K562 (cell line): ENCODE results near the gene MCM3. TPM values are rescaled to one million over a fixed set of nuclear protein-coding genes. Genes with fewer than 3 reads are reported as not detected.

Experiments
- ATAC-seq: fragments of 200-7000 bp; cut with Tn5 transposase; 3 replicates; pipeline ENCODE4 v1.9.1; 2020; ENCODE audit warnings: moderate library complexity
- BruUV-seq: library from RNA; stranded (reverse); fragments of 400-500 nt; replicated peaks from 2 replicates; lab custom pipeline; 2021; lab: Mats Ljungman, UMichigan
- CTCF ChIA-PET: fragments of 300-600 bp; formaldehyde crosslinking; extraction: SDS; loops from one replicate; lab custom pipeline; 2021; ENCODE audit warnings: low intra/inter-chr PET ratio; lab: Yijun Ruan, JAX
- POLR2A ChIA-PET: fragments of 300-600, 350-650 bp; sonication (Branson Sonifier 250); formaldehyde crosslinking; extraction: SDS; loops from one replicate; lab custom pipeline; 2021; ENCODE audit warnings: antibody characterized with exemption, inconsistent platforms; lab: Yijun Ruan, JAX
- DNase-seq, 4 experiments: peaks; one replicate each; pipeline versions ENCODE4 v3.0.0 to v3.0.0-alpha.2; 2011 to 2018; ENCODE audit warnings: low spot score in 3 of 4, mixed read lengths in 3 of 4; ENCODE audit errors: extremely low read depth in 1 of 4
- FAIRE-seq: peaks from 2 replicates; lab custom pipeline; 2011; peaks lifted over from hg19 to GRCh38; lab: Jason Lieb, UNC
- H2AFZ ChIP-seq: 2 replicates; pipeline ENCODE4 v1.6.0; 2011; ENCODE audit warnings: low read depth, low read length, control low read depth, inconsistent platforms
- H3K27ac ChIP-seq: fragments of 200-600 bp; 3 replicates; pipeline ENCODE4 v1.8.0; 2011; ENCODE audit warnings: low read depth, mild to moderate bottlenecking, control low read depth, inconsistent platforms, low read length, moderate library complexity, mixed read lengths; ENCODE audit errors: extremely low read depth
- H3K27me3 ChIP-seq, 2 experiments: fragments of 300-600 bp in 1 of 2; 2 replicates in 1 of 2; 3 replicates in 1 of 2; pipeline versions ENCODE4 v1.6.0 to v1.8.0; 2011; ENCODE audit warnings: inconsistent platforms in 2 of 2, low read length in 2 of 2, mild to moderate bottlenecking in 1 of 2, mixed read lengths in 1 of 2, moderate library complexity in 1 of 2; ENCODE audit not compliant: control insufficient read depth in 2 of 2, insufficient read depth in 2 of 2
- H3K36me3 ChIP-seq: fragments of 300-600 bp; 3 replicates; pipeline ENCODE4 v1.8.0; 2011; ENCODE audit warnings: mild to moderate bottlenecking, low read length, inconsistent platforms; ENCODE audit not compliant: control insufficient read depth, insufficient read depth
- H3K4me1 ChIP-seq, 2 experiments: fragments of 200-600 bp in 1 of 2; replicated peaks in 1 of 2; 2 replicates in 1 of 2; 3 replicates in 1 of 2; pipeline versions ENCODE4 v1.5.1 to v1.8.0; 2011; ENCODE audit warnings: inconsistent platforms in 2 of 2, low read length in 2 of 2, mild to moderate bottlenecking in 1 of 2, mixed read lengths in 1 of 2, moderate library complexity in 1 of 2; ENCODE audit not compliant: control insufficient read depth in 2 of 2, insufficient read depth in 2 of 2
- H3K4me2 ChIP-seq: 2 replicates; pipeline ENCODE4 v1.6.1; 2011; ENCODE audit warnings: low read length, control low read depth, inconsistent platforms, mixed read lengths; ENCODE audit not compliant: insufficient read depth
- H3K4me3 ChIP-seq: fragments of 200-600 bp; sonication (generic), shearing (Covaris generic); 2 replicates; pipeline ENCODE4 v1.5.1; 2016; ENCODE audit warnings: control low read depth, inconsistent platforms
- H3K79me2 ChIP-seq: fragments of 200-600 bp; 3 replicates; pipeline ENCODE4 v1.8.0; 2011; ENCODE audit warnings: low read length, inconsistent platforms; ENCODE audit not compliant: control insufficient read depth, insufficient read depth
- H3K9ac ChIP-seq, 2 experiments: 2 replicates each; pipeline versions ENCODE4 v1.6.0 to v1.6.1; 2011; ENCODE audit warnings: low read depth in 2 of 2, low read length in 2 of 2, control low read depth in 1 of 2, inconsistent platforms in 1 of 2, mild to moderate bottlenecking in 1 of 2, mixed read lengths in 1 of 2; ENCODE audit not compliant: insufficient read depth in 1 of 2
- H3K9me1 ChIP-seq: one replicate; pipeline ENCODE4 v1.6.0; 2011; ENCODE audit warnings: inconsistent platforms, mild to moderate bottlenecking, low read length, moderate library complexity; ENCODE audit not compliant: control insufficient read depth, insufficient read depth
- H3K9me3 ChIP-seq: replicated peaks from 2 replicates; pipeline ENCODE4 v1.5.1; 2011; ENCODE audit warnings: low read depth, low read length, inconsistent platforms; ENCODE audit not compliant: control insufficient read depth, insufficient read depth
- H4K20me1 ChIP-seq: replicated peaks from 2 replicates; pipeline ENCODE4 v1.6.1; 2011; ENCODE audit warnings: low read length, inconsistent platforms, mixed read lengths; ENCODE audit not compliant: control insufficient read depth, insufficient read depth
- CBFA2T2 ChIP-seq: fragments of 450-650 bp; conservative IDR thresholded peaks from 2 replicates; pipeline ENCODE4 v1.6.1; 2017; ENCODE audit warnings: mild to moderate bottlenecking
- CEBPB ChIP-seq: fragments of 450-650 bp; IDR thresholded peaks from 2 replicates; pipeline ENCODE4 v1.6.1; 2016; ENCODE audit warnings: missing genetic modification characterization, missing compliant biosample characterization
- PHF20 ChIP-seq: fragments of 450-650 bp; IDR thresholded peaks from 2 replicates; pipeline ENCODE4 v1.6.1; 2018; ENCODE audit not compliant: partially characterized antibody
- SP1 ChIP-seq: sonication (generic); formaldehyde crosslinking; IDR thresholded peaks from 2 replicates; pipeline ENCODE4 v1.8.1; 2022; ENCODE audit warnings: mild to moderate bottlenecking, missing genetic modification reagents
- ZNF316 ChIP-seq: fragments of 450-650 bp; IDR thresholded peaks from 2 replicates; pipeline ENCODE4 v1.6.1; 2016
- WGBS: fragments of 100-300 bp; shearing (Covaris generic); methylation state at CpG from one replicate; pipeline ENCODE4 v1.1.6; 2016; ENCODE audit warnings: low coverage, mixed read lengths; ENCODE audit not compliant: insufficient coverage; ENCODE audit errors: missing lambda C conversion rate; 5-methylcytosine and 5-hydroxymethylcytosine counted together
- in situ Hi-C: fragments of 300-500 bp; cut with MboI; formaldehyde crosslinking; loops from 4 replicates; pipeline ENCODE4 v1.15.0; 2018; ENCODE audit warnings: inconsistent platforms, mixed read lengths
- intact Hi-C: fragments of 100-400 bp; cut with micrococcal nuclease; formaldehyde crosslinking; loops from 2 replicates; pipeline ENCODE4 v1.14.2; 2022
- polyA plus RNA-seq, 8 experiments: library from polyadenylated mRNA; depleted of rRNA in 4 of 8; stranded (reverse) in 5 of 8; unstranded in 3 of 8; fragments of >200 nt; fragmentation: Nextera tagmentation in 2 of 8; fragmentation: Illumina TruSeq in 1 of 8; extraction: Ambion mirVana in 2 of 8; extraction: Trizol in 1 of 8; gene quantifications; 2 replicates each; pipeline versions ENCODE4 v1.2.1 to v1.2.3, GENCODE V29; 2011 to 2014; ENCODE audit warnings: inconsistent platforms in 1 of 8, missing spikeins in 1 of 8
- total RNA-seq, 7 experiments: library from RNA; depleted of rRNA in 6 of 7; stranded (reverse); fragments of >200 nt in 6 of 7; fragmentation: Illumina TruSeq in 2 of 7; extraction: Trizol in 2 of 7; gene quantifications; 2 replicates each; pipeline versions ENCODE4 v1.2.1 to v1.2.3, GENCODE V29; 2011 to 2021; ENCODE audit warnings: low replicate concordance in 1 of 7
- TF ChIP-seq, protein P1 (sequence below): fragments of 450-650 bp; IDR thresholded peaks from 2 replicates; pipeline ENCODE4 v1.6.1; 2017; ENCODE audit warnings: antibody characterized with exemption, mild to moderate bottlenecking
- TF ChIP-seq, protein P2 (sequence below): fragments of 450-650 bp; formaldehyde crosslinking; IDR thresholded peaks from 2 replicates; pipeline ENCODE4 v1.4.0; 2022; ENCODE audit warnings: missing genetic modification characterization
- TF ChIP-seq, protein P3 (sequence below), 2 experiments: IDR thresholded peaks; 2 replicates each; pipeline ENCODE4 v1.6.1; 2012; ENCODE audit warnings: improper control_type of control experiment in 2 of 2, low read depth in 2 of 2, low read length in 2 of 2, borderline replicate concordance in 1 of 2

MCM3 gene
- total and polyA plus RNA-seq, 9 of the 15 experiments (the other 6 are each of a cell fraction or from before 2014, with no cell fraction given): 76.1 to 270 (median 250) TPM

DNA sequence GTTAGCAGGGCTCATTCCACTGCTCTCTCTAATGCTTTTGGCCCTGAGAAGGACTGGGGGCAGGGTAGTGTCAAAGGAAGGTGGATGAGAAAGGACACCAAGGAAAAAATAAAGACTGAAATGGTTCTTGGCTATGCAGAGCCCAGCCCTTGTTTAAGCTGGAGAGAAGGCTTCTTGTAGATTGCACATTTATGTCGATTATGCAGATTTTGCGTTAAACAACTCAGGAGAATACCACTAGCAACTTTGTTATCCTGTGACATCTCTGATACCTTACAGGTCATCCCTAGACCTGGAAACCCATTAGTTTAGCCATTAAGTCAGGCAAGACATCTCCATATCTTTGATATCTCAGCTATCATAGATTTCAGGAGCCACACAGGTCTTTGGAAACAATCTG is 29.1 kb downstream of the MCM3 start (continued):
- TF ChIP-seq, protein P1, sequence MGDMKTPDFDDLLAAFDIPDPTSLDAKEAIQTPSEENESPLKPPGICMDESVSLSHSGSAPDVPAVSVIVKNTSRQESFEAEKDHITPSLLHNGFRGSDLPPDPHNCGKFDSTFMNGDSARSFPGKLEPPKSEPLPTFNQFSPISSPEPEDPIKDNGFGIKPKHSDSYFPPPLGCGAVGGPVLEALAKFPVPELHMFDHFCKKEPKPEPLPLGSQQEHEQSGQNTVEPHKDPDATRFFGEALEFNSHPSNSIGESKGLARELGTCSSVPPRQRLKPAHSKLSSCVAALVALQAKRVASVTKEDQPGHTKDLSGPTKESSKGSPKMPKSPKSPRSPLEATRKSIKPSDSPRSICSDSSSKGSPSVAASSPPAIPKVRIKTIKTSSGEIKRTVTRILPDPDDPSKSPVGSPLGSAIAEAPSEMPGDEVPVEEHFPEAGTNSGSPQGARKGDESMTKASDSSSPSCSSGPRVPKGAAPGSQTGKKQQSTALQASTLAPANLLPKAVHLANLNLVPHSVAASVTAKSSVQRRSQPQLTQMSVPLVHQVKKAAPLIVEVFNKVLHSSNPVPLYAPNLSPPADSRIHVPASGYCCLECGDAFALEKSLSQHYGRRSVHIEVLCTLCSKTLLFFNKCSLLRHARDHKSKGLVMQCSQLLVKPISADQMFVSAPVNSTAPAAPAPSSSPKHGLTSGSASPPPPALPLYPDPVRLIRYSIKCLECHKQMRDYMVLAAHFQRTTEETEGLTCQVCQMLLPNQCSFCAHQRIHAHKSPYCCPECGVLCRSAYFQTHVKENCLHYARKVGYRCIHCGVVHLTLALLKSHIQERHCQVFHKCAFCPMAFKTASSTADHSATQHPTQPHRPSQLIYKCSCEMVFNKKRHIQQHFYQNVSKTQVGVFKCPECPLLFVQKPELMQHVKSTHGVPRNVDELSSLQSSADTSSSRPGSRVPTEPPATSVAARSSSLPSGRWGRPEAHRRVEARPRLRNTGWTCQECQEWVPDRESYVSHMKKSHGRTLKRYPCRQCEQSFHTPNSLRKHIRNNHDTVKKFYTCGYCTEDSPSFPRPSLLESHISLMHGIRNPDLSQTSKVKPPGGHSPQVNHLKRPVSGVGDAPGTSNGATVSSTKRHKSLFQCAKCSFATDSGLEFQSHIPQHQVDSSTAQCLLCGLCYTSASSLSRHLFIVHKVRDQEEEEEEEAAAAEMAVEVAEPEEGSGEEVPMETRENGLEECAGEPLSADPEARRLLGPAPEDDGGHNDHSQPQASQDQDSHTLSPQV: no peak
- TF ChIP-seq CBFA2T2 (no peak), ZNF316 (peak; percentile 68; the same call in 1 of the 2 replicates)
- TF ChIP-seq, protein P2, sequence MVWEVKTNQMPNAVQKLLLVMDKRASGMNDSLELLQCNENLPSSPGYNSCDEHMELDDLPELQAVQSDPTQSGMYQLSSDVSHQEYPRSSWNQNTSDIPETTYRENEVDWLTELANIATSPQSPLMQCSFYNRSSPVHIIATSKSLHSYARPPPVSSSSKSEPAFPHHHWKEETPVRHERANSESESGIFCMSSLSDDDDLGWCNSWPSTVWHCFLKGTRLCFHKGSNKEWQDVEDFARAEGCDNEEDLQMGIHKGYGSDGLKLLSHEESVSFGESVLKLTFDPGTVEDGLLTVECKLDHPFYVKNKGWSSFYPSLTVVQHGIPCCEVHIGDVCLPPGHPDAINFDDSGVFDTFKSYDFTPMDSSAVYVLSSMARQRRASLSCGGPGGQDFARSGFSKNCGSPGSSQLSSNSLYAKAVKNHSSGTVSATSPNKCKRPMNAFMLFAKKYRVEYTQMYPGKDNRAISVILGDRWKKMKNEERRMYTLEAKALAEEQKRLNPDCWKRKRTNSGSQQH (CRISPR knock-in tag): no peak

DNA sequence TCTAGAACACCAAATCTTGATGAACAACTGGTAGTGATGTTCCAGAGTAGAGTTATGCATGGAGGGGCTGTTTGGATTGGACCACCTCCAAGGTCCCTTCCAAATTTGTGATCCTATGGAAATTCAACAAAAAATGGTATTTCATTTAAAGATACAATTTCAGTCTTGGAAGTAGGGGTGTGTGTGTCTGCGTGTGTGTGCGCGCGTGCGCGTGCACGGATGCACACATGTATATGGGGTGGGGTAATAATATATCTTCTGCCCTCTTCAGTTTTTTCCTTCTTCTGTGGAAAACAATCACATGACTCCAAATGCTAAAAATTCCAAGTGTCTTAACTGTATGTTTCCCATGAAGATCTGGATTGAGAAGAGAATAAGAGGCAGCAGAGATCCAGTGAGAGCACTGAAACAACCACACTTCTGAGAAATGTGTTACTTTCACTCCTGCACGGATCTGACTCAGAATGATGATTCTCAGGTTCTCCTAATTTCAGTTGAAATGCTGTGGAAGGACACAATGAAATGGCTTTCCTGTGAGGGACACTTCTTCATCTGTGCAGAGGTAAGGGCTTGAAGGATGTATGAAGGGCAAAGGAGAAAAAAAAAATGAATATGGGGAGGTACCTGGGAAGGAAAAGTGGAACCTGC is 29.7 kb downstream of the MCM3 start:
- in situ Hi-C loops (no loop called here), intact Hi-C loops (no loop called here)
- Histone ChIP-seq H3K4me1 (no peaks in the 10 kb centered on the region), H3K79me2 (no peaks in the 10 kb centered on the region), H3K27ac (no peak overlapping the region), H3K27me3 (peaks cover 4 to 10% of the 10 kb centered on the region in 2 experiments; a peak in 3 of 5 replicates), H3K9me1 (no peaks in the 10 kb centered on the region), H3K9me3 (no peaks in the 10 kb centered on the region), H2AFZ (no peak overlapping the region), H3K4me3 (no peak overlapping the region), H4K20me1 (no peaks in the 10 kb centered on the region), H3K9ac (no peak overlapping the region), H3K36me3 (no peaks in the 10 kb centered on the region), H3K4me2 (no peak overlapping the region)
- FAIRE-seq (no peak), DNase-seq (no peak), ATAC-seq (no peak)
- ChIA-PET CTCF (no interaction called here), POLR2A (no interaction called here)
- no TSS peak for BruUV-seq
- TF ChIP-seq SP1 (no peak), CEBPB (no peak), PHF20 (no peak)
- TF ChIP-seq, protein P3, sequence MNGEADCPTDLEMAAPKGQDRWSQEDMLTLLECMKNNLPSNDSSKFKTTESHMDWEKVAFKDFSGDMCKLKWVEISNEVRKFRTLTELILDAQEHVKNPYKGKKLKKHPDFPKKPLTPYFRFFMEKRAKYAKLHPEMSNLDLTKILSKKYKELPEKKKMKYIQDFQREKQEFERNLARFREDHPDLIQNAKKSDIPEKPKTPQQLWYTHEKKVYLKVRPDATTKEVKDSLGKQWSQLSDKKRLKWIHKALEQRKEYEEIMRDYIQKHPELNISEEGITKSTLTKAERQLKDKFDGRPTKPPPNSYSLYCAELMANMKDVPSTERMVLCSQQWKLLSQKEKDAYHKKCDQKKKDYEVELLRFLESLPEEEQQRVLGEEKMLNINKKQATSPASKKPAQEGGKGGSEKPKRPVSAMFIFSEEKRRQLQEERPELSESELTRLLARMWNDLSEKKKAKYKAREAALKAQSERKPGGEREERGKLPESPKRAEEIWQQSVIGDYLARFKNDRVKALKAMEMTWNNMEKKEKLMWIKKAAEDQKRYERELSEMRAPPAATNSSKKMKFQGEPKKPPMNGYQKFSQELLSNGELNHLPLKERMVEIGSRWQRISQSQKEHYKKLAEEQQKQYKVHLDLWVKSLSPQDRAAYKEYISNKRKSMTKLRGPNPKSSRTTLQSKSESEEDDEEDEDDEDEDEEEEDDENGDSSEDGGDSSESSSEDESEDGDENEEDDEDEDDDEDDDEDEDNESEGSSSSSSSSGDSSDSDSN (IDR thresholded peaks at IDR 0.05; ENCODE audit: borderline replicate concordance in 1 of 2, low read depth in 2 of 2, low read length in 2 of 2): no peak
- WGBS: 79% methylated on average over 8 of the region's 8 CpGs
